Measurements from ENCODE around the gene DNAJC13.

DNAJC13 gene

DNA sequence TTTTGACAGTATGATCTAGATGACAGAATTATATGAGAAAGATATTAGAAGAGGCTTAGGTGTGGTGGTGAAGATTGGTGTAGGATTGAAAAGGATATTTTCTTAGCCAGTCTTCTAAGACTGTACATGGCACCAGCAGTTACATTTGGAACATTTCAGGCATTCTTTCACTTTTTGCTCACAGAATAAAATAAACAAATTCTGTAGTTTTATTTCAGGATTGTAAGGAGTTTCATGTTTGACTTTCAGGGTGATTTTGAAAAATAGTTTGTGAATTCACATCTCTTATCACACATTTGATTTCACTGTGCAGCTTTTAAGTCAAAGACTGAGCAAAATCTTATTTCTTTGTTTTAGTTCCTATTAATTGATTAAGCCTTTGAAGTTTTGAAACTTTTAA, 27.1 kb downstream of the DNAJC13 start:
- DNase-seq (ENCODE audit: extremely low spot score) = no peak
- TF ChIP-seq SP1 (IDR thresholded peaks at IDR 0.05) (no peak), FOXK2 (IDR thresholded peaks at IDR 0.05) (no peak), CTBP1 (IDR thresholded peaks at IDR 0.05; ENCODE audit: borderline replicate concordance) (no peak), FOXM1 (IDR thresholded peaks at IDR 0.05; ENCODE audit: borderline replicate concordance) (no peak), BHLHE40 (IDR thresholded peaks at IDR 0.05; ENCODE audit: borderline replicate concordance) (no peak), LEF1 (IDR thresholded peaks at IDR 0.05; ENCODE audit: borderline replicate concordance) (no peak), FOXA1 (IDR thresholded peaks at IDR 0.05) (no peak), ELF4 (IDR thresholded peaks at IDR 0.05) (no peak)
- TF ChIP-seq, protein P1, sequence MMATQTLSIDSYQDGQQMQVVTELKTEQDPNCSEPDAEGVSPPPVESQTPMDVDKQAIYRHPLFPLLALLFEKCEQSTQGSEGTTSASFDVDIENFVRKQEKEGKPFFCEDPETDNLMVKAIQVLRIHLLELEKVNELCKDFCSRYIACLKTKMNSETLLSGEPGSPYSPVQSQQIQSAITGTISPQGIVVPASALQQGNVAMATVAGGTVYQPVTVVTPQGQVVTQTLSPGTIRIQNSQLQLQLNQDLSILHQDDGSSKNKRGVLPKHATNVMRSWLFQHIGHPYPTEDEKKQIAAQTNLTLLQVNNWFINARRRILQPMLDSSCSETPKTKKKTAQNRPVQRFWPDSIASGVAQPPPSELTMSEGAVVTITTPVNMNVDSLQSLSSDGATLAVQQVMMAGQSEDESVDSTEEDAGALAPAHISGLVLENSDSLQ (IDR thresholded peaks at IDR 0.05) = no peak
- ChIA-PET POLR2A (no interaction called here), CTCF (no interaction called here)

DNA sequence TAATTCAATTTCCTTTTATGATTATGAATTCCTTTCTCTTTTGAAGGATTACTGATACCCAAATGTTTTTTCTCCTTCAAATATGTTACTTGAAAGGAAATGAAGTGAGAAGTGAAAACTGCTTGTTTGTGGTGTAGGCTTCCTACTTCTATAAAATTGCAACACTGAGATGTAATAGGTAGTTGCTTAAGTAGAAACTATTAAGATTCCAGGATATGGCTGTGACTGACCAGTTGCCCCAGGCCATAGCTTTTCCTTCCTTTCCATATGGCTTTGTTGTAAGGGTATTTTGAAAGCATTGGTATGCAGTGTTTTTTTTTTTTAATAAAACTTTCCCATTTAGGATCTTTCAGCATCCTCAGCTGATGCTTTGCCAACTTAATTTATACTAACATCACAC, 28.5 kb downstream of the DNAJC13 start:
- DNase-seq (ENCODE audit: extremely low spot score) = no peak
- ChIA-PET CTCF (interaction anchor here (0.7 kb wide), 1 partner anchor 1686 kb away, joined by 3 read pairs; no protein-coding TSS in a partner anchor), POLR2A (no interaction called here)
- TF ChIP-seq L3MBTL2 (conservative IDR thresholded peaks at IDR 0.05) (no peak), SUZ12 (IDR thresholded peaks at IDR 0.05) (no peak), CTBP1 (IDR thresholded peaks at IDR 0.05; ENCODE audit: borderline replicate concordance) (no peak), TARDBP (IDR thresholded peaks at IDR 0.05) (no peak), ELF4 (IDR thresholded peaks at IDR 0.05) (no peak), LEF1 (IDR thresholded peaks at IDR 0.05; ENCODE audit: borderline replicate concordance) (no peak), ARNT (IDR thresholded peaks at IDR 0.05) (no peak), NFRKB (IDR thresholded peaks at IDR 0.05) (no peak), ZNF384 (IDR thresholded peaks at IDR 0.05) (no peak), FOXA1 (IDR thresholded peaks at IDR 0.05) (no peak)

DNA sequence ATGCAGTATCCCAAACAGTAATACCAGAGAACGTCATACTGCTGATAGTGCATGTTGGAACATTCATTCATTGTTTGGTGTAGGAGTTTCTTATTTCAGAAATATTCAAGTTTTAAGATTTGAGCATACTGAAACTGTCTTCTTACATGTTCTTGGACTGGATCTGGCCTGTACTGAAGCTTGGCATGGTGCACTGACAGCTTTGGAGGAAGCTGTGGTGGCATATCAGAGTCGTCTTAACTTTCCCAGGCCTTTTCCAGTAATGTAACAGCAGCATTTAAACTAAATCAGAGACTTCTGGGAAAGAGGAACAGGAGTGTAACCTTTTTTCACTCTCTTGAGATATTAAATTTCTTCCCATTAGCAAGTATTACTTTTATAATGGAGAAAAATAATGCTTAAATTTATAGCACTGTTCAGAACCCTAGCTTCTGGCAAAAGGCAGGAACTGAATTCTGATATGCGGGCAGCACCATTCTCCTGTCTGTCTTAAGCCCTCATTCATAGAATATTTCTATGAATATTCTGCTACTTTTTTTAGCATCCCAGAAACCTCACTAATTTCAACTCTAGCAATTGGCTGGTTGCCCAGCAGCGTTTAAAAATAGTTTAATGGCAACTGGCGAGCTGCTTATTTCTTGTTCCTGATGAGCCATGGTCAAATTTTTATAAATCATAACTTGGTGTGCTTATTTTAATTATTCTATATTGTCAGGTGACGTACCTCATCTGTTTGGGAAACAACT, 31.1 kb downstream of the DNAJC13 start:
- ChIA-PET POLR2A (no interaction called here), CTCF (no interaction called here)
- DNase-seq (ENCODE audit: extremely low spot score) = no peak
- TF ChIP-seq HDGF (IDR thresholded peaks at IDR 0.05; ENCODE audit: borderline replicate concordance) (no peak), SUZ12 (IDR thresholded peaks at IDR 0.05) (no peak), ELF4 (IDR thresholded peaks at IDR 0.05) (no peak), BHLHE40 (IDR thresholded peaks at IDR 0.05; ENCODE audit: borderline replicate concordance) (no peak), TARDBP (IDR thresholded peaks at IDR 0.05) (no peak), NFRKB (IDR thresholded peaks at IDR 0.05) (no peak), LEF1 (IDR thresholded peaks at IDR 0.05; ENCODE audit: borderline replicate concordance) (no peak), CTBP1 (IDR thresholded peaks at IDR 0.05; ENCODE audit: borderline replicate concordance) (no peak), L3MBTL2 (conservative IDR thresholded peaks at IDR 0.05) (no peak), FOXK2 (IDR thresholded peaks at IDR 0.05) (no peak)
- TF ChIP-seq, protein P1 (IDR thresholded peaks at IDR 0.05) = no peak

DNA sequence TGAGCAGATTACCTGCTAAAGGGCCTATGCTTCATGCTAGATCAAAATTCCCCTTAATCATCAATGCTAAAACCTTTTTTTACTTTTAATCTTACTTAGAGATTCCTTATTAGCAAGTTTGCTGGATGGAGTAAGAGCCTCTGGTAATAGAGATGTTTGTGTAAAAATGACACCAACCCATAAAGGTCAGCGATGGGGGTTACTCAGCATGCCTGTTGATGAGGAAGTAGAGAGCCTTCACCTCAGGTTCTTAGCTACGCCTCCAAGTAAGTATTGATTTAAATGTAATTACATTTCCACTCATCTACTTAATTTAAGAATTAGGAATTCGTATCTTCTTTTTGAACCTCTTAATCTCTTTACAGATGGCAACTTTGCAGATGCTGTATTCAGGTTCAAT, 38.8 kb downstream of the DNAJC13 start:
- no peak for DNase-seq (ENCODE audit: extremely low spot score)
- TF ChIP-seq HDGF (IDR thresholded peaks at IDR 0.05; ENCODE audit: borderline replicate concordance) = no peak
- TF ChIP-seq ZNF384 (IDR thresholded peaks at IDR 0.05) = no peak
- no peak for TF ChIP-seq BHLHE40 (IDR thresholded peaks at IDR 0.05; ENCODE audit: borderline replicate concordance)
- TF ChIP-seq FOXA1 (IDR thresholded peaks at IDR 0.05) = no peak
- TF ChIP-seq FOXM1 (IDR thresholded peaks at IDR 0.05; ENCODE audit: borderline replicate concordance) = no peak
- TF ChIP-seq ARNT (IDR thresholded peaks at IDR 0.05) = no peak
- TF ChIP-seq, protein P1 (IDR thresholded peaks at IDR 0.05) = no peak
- TF ChIP-seq FOXK2 (IDR thresholded peaks at IDR 0.05) = no peak
- TF ChIP-seq CTBP1 (IDR thresholded peaks at IDR 0.05; ENCODE audit: borderline replicate concordance) = no peak
- no peak for TF ChIP-seq ELF4 (IDR thresholded peaks at IDR 0.05)
- ChIA-PET POLR2A (no interaction called here), CTCF (no interaction called here)

DNA sequence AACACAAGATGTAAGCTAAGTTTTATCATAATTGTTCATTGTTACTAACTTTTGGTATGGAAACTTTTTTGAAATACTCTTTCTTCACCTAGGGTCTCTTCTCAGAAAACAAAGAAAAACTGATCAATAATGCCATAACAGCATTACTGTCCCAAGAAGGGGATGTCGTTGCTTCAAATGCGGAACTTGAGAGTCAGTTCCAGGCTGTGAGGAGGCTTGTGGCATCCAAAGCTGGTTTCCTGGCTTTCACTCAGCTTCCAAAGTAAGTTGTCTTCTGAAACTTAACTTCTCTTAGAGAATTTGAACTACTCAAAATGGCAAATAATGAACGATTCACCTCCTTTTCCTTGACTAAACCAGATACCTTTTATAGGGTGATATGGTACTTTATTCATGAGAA, 39.3 kb downstream of the DNAJC13 start:
- ChIA-PET CTCF (no interaction called here), POLR2A (no interaction called here)
- DNase-seq (ENCODE audit: extremely low spot score) = no peak
- TF ChIP-seq SUZ12 (IDR thresholded peaks at IDR 0.05) (no peak), ELF4 (IDR thresholded peaks at IDR 0.05) (no peak), FOXM1 (IDR thresholded peaks at IDR 0.05; ENCODE audit: borderline replicate concordance) (no peak), LEF1 (IDR thresholded peaks at IDR 0.05; ENCODE audit: borderline replicate concordance) (no peak), FOXA1 (IDR thresholded peaks at IDR 0.05) (no peak), L3MBTL2 (conservative IDR thresholded peaks at IDR 0.05) (no peak), CTBP1 (IDR thresholded peaks at IDR 0.05; ENCODE audit: borderline replicate concordance) (no peak), BHLHE40 (IDR thresholded peaks at IDR 0.05; ENCODE audit: borderline replicate concordance) (no peak)
- TF ChIP-seq, protein P1 (IDR thresholded peaks at IDR 0.05) = no peak

DNA sequence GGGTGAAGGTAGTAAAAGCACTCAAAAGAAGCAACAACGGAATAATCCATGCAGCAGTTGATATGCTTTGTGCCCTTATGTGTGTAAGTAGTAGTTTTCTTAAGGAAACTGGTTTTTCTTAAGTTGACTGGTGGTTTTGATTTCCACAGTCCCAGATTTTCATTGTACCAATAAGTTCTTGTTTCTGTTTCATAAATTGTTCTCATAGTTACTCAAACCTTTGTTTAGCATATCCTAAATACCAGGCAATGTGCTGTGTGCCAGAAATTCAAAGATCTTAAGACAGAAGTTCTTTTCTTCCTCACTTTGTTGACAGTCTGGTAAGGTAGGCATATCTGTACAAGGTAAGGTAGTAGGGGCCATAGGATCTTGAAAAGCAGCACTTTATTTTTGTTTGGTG, 40.0 kb downstream of the DNAJC13 start:
- no peak for TF ChIP-seq CTBP1 (IDR thresholded peaks at IDR 0.05; ENCODE audit: borderline replicate concordance)
- TF ChIP-seq TARDBP (IDR thresholded peaks at IDR 0.05) = no peak
- TF ChIP-seq FOXM1 (IDR thresholded peaks at IDR 0.05; ENCODE audit: borderline replicate concordance) = no peak
- no peak for TF ChIP-seq SP1 (IDR thresholded peaks at IDR 0.05)
- no peak for DNase-seq (ENCODE audit: extremely low spot score)
- POLR2A ChIA-PET = no interaction called here
- CTCF ChIA-PET = no interaction called here

Measured in HEK293T (cell line).